Heart left ventricle (tissue), 13 donors: Measurements from ENCODE around the gene XIRP2.

ENCODE experiments used
- POLR2A ChIP-seq, 2 donors: fragments of 450-650 bp; IDR thresholded peaks; one replicate each; pipeline ENCODE4 v1.6.1; 2017; ENCODE audit warnings: antibody characterized with exemption in 2 of 2, mild to moderate bottlenecking in 2 of 2, moderate library complexity in 2 of 2
- TF ChIP-seq, protein P1 (sequence below), 12 donors: fragments of 200-600 bp; sonication (generic) in 4 of 12; IDR thresholded peaks; one replicate each; pipeline versions ENCODE4 v1.5.0 to v1.8.0; 2018 to 2022; ENCODE audit warnings: antibody characterized with exemption in 12 of 12, mild to moderate bottlenecking in 5 of 12
- donor health status: ischemic (EF 13 %, LVEDD 7.1; RV severe dilation, severe dysfunction).
- donor health status: DM: no; HTN: yes; CAD: no.
- donor health status: DM: no; HTN: no; CAD: no.
- donor health status: ischemic (EF 25% LVEDD 6.9; RV normal size, moderate dysfunction).
- donor health status: ischemic (EF 25% LVEDD 5.7; RV mildly dilated, moderate dysfunction).
- donor health status: ischemic (EF 35%, LVEDD 5.7; RV mildly dilated, moderate dysfunction).
- donor health status: nonischemic (EF 11% LVEDD 7.7; RV severe dilation, severe dysfunction).
- donor health status: DM: yes; HTN: yes; CAD: no.
- donor health status: PGD.
- donor health status: ischemic (EF 29% LVEDD 5.4; RV normal size, mild dysfunction).
- donor health status: nonischemic (EF 23%, LVEDD 6.1; RV moderate dilation, normal function).

DNA sequence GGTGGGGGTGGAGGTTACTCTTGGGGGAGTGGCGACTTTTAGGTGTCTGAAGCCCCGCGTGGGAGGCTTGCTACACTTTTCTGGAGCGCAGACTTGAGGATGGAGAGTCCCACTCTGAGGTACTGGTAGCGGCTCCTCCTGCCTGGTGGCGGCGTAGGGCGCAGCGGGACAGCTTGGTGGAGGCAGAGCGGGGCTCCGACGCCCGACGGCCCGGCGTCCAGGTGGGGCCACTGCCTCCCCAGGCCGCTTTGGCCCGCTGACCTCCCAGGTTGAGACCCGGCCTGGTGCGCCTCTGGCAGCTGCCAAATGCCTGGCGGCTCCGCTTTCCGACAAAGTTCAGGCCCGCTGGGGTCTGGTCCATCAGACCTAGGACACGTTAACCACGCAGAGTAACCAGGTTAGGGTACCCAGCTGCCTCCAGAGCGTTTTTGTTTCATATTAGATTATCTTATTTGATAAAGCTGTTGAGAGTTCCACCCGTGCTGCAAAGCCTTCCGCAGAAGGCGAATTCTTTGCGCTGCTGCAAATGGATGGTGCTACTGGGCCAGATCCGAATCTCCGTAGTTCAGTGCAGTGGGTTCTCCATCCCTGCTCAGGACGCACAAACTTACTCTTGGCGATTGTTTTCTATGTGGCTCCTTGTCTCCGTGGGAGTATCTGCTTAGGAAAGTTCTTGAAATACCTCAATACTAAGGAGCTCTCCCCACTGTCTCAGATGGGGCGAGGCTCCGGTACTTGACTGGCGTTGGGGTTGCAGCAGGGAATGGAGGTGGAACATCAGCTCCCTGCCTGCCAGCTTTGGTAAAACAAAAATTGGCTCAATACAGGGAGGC is 405.9 kb downstream of the XIRP2 start:
- TF ChIP-seq, protein P1, sequence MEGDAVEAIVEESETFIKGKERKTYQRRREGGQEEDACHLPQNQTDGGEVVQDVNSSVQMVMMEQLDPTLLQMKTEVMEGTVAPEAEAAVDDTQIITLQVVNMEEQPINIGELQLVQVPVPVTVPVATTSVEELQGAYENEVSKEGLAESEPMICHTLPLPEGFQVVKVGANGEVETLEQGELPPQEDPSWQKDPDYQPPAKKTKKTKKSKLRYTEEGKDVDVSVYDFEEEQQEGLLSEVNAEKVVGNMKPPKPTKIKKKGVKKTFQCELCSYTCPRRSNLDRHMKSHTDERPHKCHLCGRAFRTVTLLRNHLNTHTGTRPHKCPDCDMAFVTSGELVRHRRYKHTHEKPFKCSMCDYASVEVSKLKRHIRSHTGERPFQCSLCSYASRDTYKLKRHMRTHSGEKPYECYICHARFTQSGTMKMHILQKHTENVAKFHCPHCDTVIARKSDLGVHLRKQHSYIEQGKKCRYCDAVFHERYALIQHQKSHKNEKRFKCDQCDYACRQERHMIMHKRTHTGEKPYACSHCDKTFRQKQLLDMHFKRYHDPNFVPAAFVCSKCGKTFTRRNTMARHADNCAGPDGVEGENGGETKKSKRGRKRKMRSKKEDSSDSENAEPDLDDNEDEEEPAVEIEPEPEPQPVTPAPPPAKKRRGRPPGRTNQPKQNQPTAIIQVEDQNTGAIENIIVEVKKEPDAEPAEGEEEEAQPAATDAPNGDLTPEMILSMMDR (IDR thresholded peaks at IDR 0.05), result no peak
- TF ChIP-seq POLR2A (IDR thresholded peaks at IDR 0.05), result no peak
